ENCODE data around the gene RPTOR.
A peak's percentile ranks its signal among the peaks of the same experiment; 100 is the strongest.

The RPTOR gene

DNA sequence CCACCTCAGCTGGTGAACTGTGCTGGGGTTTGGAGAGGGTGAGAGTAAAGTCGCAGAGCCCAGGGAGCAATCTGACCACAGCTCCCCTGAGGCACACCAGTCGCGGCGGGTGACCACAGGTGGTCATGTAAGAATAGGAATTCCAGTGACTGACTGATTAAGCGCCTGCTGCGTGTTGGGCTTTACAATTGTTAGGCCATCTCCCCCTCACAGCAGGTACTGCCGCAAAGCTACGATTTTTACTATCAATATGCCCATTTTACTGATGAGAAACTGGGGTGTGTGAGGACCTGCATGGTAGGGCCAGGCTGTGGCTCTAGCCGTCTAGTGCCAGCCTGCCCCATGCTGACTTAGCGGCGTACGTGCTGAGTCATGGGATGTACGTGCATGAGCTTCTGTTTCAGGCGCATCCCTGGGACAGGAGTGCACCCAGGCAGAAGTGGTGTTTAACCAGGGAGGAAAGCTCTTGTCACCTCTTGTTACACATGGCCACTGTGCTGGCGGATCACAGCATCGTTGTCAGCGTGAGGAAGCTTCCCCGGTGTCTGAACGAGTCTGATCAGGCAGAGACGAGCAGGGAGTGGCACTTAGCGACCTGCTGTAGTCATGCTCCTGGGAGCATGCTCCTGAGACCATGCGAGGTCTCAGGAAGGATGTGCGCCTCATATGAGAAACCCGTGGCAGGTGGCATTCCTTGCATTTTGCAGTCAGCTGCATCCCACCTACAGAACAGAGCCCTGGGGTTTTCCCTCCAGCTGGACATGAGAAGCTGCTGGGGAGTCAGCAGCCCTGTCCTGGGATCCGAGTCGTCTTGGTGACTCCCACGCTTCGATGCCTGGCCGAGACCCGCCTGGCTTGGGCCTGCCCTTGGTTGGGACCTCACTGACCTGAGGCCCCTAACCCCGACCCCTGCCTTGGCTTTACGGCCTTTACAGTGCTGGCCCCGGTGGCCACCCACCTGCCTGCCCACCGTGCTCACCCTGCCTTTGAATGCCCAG, 283.3 kb downstream of the RPTOR start:
- no peak for DNase-seq
- no peak for TF ChIP-seq GATA1 (IDR thresholded peaks at IDR 0.05; ENCODE audit: low read depth, low read length)
- TF ChIP-seq POLR2A (IDR thresholded peaks at IDR 0.05; ENCODE audit: low read length), result no peak

DNA sequence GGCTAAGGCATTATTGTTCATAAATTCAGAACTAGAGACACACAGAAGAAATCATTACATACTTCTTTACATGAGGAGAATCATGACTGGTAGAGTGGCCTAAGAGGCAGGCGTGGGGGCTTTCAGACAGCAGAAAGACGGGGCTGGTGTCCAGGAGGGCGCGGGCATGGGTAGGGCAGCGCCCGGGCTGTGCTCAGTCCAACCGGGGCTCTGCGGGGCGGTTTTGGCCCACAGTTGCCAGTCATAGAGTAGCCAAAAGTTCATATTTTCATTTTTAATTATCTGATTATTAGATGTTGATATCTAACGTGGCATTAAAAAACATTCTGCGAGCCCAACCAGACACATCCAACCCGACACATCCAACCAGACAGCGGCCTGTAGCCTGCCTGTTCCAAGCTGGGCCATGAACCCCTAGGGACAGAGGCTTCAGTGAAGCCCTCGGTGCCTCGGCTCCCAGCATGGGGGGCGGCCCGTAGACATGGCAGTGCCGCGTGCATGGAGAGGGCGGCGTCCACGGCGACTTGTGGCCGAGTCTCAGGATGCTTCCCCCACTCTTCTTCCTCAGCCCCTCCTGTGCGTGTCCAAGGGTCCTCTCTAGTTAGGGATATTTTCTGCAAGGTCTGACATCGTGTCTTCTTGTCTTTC, 284.7 kb downstream of the RPTOR start:
- no peak for DNase-seq
- TF ChIP-seq POLR2A (IDR thresholded peaks at IDR 0.05; ENCODE audit: low read length), result no peak
- TF ChIP-seq GATA1 (IDR thresholded peaks at IDR 0.05; ENCODE audit: low read depth, low read length), result no peak

DNA sequence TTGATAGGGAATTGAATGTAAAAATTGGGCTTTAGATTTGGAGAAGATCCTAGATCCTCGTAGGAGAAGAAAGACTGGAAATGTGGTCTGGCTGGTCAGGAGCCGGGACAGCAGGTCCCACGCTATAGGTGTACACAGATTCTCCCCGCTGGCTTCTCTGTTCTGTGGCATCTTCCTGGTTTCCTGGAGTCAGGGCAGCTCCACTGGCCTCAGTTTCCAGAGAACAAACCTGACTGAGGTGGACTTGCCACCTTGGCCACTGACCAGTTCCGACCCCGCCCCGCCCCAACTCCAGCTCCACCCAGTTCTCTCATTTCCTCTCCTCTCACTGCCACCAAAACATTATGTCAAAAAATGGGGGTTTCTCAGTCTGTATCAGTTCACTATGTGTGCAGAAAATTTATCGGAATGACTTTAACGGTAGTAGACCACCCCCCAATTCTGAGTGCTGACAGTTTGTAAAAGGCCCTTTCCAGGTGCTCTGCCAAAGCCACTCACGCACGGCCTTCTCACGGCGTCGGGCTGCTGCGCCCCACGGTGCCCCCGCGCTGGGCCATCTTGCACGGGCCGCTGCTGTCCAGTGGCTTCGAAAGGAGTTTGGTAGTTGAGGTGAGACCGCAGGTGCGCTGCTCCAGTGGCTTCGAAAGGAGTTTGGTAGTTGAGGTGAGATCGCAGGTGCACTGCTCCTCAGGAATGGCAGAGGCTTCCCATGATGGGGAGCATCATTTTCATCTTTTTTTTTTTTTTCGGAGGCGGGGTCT, 285.6 kb downstream of the RPTOR start:
- TF ChIP-seq GATA1 (IDR thresholded peaks at IDR 0.05; ENCODE audit: low read depth, low read length) (no peak), POLR2A (IDR thresholded peaks at IDR 0.05; ENCODE audit: low read length) (no peak)
- no peak for DNase-seq

DNA sequence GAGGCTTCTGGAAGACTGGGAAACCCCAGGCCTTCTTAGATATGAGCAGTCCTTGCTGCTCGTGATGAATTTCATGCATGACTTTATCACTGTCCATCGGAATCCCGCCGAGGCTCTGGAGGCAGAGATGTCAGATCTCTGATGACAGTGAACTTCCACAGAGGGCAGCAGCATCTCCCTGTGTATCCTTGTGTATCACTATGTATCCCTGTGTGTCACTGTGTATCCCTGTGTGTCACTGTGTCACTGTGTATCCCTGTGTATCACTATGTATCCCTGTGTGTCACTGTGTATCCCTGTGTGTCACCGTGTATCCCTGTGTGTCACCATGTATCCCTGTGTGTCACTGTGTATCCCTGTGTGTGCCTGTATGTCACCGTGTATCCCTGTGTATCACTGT, 286.9 kb downstream of the RPTOR start:
- TF ChIP-seq POLR2A (IDR thresholded peaks at IDR 0.05; ENCODE audit: low read length) (no peak), GATA1 (IDR thresholded peaks at IDR 0.05; ENCODE audit: low read depth, low read length) (no peak)
- DNase-seq, result no peak

DNA sequence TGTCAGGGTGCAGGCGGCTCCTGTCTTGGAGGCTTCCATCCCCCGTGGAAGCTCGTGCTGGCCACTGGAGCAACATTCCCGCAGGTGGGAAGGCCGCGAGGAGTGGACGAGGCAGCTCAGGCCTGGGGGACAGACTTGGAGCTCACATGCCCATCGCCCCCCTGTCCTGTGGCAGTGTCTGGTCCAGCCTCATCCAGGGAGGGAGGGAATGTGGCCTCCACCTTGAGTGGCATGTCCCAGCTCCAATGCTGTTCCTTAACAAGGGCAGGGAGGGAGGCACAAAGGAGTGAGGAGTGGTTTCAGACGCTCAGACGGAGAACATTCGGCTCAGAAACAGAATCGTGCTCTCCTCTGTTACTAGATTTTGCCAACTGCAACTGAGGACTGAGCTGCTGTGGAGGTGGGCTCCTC, 287.6 kb downstream of the RPTOR start:
- TF ChIP-seq POLR2A (IDR thresholded peaks at IDR 0.05; ENCODE audit: low read length) (no peak), GATA1 (IDR thresholded peaks at IDR 0.05; ENCODE audit: low read depth, low read length) (no peak)
- peak; percentile 22 to 31 for DNase-seq

DNA sequence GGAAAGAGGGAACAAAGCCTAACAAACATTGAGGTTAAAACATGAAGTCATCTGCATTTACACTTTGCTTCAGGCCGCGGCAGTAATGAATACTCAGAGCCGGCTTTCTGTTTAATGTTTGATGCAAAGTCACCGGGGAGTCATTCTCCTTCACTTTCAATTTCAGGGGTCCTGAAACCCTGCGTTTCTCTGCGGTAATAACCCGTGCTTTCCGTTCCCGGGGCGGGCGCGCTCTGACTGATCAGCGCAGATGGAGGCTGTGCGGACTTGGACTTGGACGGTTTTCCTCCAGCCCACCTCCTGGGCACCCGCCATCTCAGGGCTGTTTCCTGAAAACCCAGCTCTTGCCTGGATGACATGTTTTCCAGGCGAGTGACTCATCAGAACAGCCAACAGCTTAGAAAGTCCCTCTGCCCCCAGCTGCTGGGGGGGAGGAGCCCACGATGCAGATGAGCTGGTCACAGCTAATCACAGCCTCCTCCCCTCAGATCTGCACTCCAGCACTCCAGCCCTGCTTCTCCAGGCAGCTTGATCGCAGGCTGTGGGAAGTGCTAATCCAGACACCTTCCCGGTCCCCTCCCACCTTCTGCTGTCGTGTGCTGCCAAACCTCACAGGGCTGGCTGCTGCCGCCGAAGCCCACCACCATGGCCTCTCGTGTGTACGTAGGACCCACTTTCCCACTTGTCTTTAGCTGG, 288.4 kb downstream of the RPTOR start:
- peak; percentile 67 to 87 for DNase-seq
- no peak for TF ChIP-seq GATA1 (IDR thresholded peaks at IDR 0.05; ENCODE audit: low read depth, low read length)
- peak; percentile 38 for TF ChIP-seq POLR2A (IDR thresholded peaks at IDR 0.05; ENCODE audit: low read length)

DNA sequence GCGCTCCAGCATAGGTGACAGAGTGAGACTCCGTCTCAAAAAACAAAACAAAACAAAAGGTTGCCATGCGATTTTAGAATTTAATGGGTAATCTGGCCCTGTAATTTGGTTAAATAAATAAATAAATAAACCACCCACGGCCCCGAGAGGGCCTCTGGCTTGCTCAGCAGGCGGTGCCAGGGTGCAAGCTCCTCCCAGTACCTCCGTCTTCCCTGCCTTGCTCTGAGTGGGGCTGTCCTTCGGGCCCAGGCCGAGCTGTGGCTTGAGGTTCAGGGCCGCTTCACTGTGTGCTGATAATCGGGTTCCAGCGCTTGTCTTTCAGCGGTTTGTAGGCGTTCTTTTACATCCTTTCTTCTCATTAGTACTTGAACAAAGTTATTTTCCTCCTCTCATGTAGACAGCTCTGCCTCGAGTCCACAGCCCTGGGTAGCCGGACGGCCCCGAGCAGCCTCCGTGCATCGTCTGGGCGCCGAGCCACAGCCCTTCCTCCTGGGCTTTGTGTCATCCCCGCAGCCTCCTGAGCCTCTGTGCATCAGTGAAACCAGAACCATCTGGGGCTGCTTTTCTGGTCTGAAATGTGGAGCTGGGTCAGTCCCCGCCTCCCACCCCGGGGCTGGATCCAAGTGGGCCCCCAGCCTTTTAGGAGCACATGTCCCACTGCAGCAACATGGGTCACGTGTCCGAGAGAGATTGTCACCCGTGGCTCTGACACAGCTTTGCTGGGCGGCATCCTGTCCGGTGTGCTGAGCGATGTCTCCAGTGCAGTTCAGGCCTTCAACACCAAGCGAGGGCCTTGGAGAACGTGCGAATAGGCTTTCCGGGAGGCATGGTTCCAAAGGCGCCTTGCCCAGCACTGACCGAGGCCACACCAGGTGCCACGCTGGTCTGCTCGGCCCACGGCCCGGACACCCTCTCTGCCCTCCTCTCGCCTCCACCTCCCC, 289.6 kb downstream of the RPTOR start:
- TF ChIP-seq GATA1 (IDR thresholded peaks at IDR 0.05; ENCODE audit: low read depth, low read length) (no peak), POLR2A (IDR thresholded peaks at IDR 0.05; ENCODE audit: low read length) (no peak)
- no peak for DNase-seq

DNA sequence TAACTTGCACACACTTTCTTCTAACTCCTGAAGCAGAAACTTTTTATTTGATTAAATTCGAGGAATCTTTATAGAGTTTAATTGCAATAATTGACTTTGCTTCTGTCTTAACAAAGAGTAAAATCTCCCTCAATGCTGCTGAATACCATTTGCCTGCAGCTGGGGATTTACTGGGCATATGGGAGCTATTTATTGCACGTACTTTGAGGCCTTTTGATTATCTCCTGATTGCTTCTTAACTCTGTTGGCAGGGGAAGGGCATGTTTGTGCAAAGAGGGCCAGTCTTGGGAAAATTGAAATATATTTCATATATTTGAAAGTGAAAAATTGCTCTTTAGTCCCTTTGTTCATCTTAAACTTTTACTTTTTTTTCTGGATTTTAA, 290.2 kb downstream of the RPTOR start:
- no peak for DNase-seq
- no peak for TF ChIP-seq GATA1 (IDR thresholded peaks at IDR 0.05; ENCODE audit: low read depth, low read length)
- no peak for TF ChIP-seq POLR2A (IDR thresholded peaks at IDR 0.05; ENCODE audit: low read length)

DNA sequence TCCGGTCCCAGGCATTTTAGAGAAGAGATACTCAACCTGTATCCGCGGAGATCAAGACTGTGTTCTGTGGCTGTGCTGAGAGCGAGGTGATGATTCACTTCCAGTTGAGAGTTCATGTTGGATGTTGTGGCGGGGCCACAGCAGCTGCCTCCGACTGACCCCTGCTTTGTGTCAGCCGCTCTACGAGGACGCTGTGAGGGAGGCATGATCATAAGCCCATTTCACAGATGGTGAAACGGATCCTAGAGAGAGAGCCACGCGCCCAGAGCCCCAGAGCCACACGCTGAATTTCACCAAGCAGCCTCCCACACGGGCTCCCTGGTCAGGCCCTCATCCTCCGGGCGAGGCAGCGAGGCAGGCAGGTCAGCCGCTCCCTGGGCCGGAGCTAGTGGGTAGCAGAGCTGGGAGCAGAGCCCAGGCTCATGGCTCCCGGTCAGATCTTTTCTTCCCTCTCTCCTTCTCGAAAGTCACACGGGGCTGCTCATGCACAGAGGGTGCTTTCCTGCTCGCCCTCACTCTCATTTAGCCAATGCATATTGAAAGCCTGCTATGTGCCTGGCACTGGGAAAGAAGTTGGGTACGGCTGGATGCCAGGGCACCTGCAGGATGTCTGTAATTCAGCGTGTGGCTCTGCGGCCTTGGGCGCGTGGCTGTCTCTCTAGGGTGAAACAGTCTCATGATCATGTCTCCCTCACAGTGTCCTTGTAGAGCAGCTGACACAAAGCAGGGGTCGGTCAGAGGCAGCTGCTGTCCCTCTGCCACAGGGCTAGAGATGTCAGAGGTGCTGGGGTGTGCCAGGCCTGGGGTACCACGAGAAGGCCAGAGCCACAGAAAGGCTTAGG, 291.4 kb downstream of the RPTOR start:
- TF ChIP-seq POLR2A (IDR thresholded peaks at IDR 0.05; ENCODE audit: low read length) (no peak), GATA1 (IDR thresholded peaks at IDR 0.05; ENCODE audit: low read depth, low read length) (no peak)
- no peak for DNase-seq

DNA sequence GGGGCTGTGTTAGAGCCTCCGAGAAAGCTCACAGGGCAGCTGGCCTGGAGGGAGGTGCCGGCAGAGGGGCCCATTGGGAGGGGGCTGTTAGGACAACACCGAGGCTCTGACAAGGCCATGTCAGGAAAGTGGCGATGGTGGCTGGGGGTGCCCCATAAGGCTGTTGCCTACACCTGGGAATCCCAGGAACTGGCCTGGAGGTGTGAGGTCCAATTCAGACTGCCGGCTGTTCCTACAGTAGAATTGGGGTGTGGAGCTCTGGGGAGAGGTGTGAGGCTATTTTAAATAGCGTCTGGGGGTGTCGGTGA, 292.0 kb downstream of the RPTOR start:
- DNase-seq, result no peak
- no peak for TF ChIP-seq POLR2A (IDR thresholded peaks at IDR 0.05; ENCODE audit: low read length)
- no peak for TF ChIP-seq GATA1 (IDR thresholded peaks at IDR 0.05; ENCODE audit: low read depth, low read length)

DNA sequence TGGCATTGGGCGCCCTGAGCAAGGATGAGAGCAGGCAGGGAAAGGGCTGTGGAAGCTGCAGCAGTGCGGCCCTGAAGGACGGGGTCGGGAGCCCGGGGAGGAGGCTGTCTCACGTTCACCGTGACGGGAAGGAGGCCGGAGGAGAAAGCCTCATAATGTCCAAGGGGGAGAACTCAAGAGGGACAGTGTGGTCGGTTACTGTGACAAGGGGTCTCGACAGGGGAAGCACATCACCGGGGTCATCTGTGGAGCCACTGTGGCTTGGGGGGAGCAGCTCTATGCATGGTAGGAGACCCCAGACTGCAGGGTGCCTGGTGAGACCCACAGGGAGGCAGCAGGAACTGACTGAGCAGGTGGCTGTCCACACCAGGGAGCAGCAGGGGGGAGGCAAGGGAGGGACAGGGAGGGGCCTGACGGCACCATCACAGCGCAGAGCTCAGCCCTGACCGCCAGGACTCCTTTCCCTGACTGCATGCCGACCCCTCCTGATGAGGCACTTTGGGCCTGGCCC, 292.4 kb downstream of the RPTOR start:
- no peak for TF ChIP-seq GATA1 (IDR thresholded peaks at IDR 0.05; ENCODE audit: low read depth, low read length)
- no peak for TF ChIP-seq POLR2A (IDR thresholded peaks at IDR 0.05; ENCODE audit: low read length)

DNA sequence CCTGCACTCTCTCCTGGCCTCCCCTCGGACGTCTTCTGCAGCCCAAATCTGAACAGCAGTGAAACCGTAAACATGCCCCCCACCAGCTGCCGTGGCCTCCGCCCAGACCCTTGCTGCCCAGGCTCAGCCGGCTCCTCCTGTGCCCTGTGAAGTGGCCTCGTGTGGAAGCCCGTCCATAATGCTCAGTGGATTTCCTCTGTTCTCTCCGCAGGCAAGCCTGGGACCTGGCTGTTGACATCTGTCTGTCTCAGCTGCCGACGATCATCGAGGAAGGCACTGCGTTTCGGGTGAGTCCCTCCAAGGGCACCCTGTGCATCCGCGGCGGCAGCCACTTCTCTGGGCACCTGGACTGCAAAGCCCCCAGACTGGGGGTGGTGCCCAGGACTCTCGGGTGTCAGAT, 293.1 kb downstream of the RPTOR start:
- no peak for DNase-seq
- TF ChIP-seq GATA1 (IDR thresholded peaks at IDR 0.05; ENCODE audit: low read depth, low read length) (no peak), POLR2A (IDR thresholded peaks at IDR 0.05; ENCODE audit: low read length) (no peak)

More for the DNA sequence above, 292.4 kb downstream of the RPTOR start:
- DNase-seq, result no peak

Measured in erythroblast (primary cell).